ENCODE measurements around the gene SLC11A1.

SLC11A1 gene

GRCh38 chr2:218381916-218382366 lies at the start of gene SLC11A1:
Gene SLC11A1, plus strand, starts transcription at chr2:218382273. Its CDS starts 96 bp downstream, at chr2:218382369.
- no peak for DNase-seq (ENCODE audit: extremely low read depth in 1 of 2, low read depth in 1 of 2)

- no peak for DNase-seq (ENCODE audit: extremely low read depth in 1 of 2, low read depth in 1 of 2)
Measured at GRCh38 chr2:218332288-218332687, 49.8 kb upstream of the SLC11A1 start.

- no peak for DNase-seq (ENCODE audit: extremely low read depth in 1 of 2, low read depth in 1 of 2)
Measured at GRCh38 chr2:218332920-218333645, 49.0 kb upstream of the SLC11A1 start.

- no peak for DNase-seq (ENCODE audit: extremely low read depth in 1 of 2, low read depth in 1 of 2)
Measured at GRCh38 chr2:218334531-218334930, 47.5 kb upstream of the SLC11A1 start.

GRCh38 chr2:218340656-218341055 lies 41.4 kb upstream of the SLC11A1 start:
- DNase-seq (ENCODE audit: extremely low read depth in 1 of 2, low read depth in 1 of 2): no peak

- DNase-seq (ENCODE audit: extremely low read depth in 1 of 2, low read depth in 1 of 2): no peak
Measured at GRCh38 chr2:218341381-218341780, 40.7 kb upstream of the SLC11A1 start.

- DNase-seq (ENCODE audit: extremely low read depth in 1 of 2, low read depth in 1 of 2): no peak
Measured at GRCh38 chr2:218342837-218343236, 39.2 kb upstream of the SLC11A1 start.

- DNase-seq (ENCODE audit: extremely low read depth in 1 of 2, low read depth in 1 of 2): no peak
Measured at GRCh38 chr2:218343591-218343990, 38.5 kb upstream of the SLC11A1 start.

GRCh38 chr2:218344090-218344754 lies 37.9 kb upstream of the SLC11A1 start:
- DNase-seq (ENCODE audit: extremely low read depth in 1 of 2, low read depth in 1 of 2): no peak

GRCh38 chr2:218344755-218345417 lies 37.2 kb upstream of the SLC11A1 start:
- no peak for DNase-seq (ENCODE audit: extremely low read depth in 1 of 2, low read depth in 1 of 2)

- DNase-seq (ENCODE audit: extremely low read depth in 1 of 2, low read depth in 1 of 2): no peak
Measured at GRCh38 chr2:218345491-218346236, 36.4 kb upstream of the SLC11A1 start.

GRCh38 chr2:218347172-218347571 lies 34.9 kb upstream of the SLC11A1 start:
- no peak for DNase-seq (ENCODE audit: extremely low read depth in 1 of 2, low read depth in 1 of 2)

- DNase-seq (ENCODE audit: extremely low read depth in 1 of 2, low read depth in 1 of 2): no peak
Measured at GRCh38 chr2:218354045-218354444, 28.0 kb upstream of the SLC11A1 start.

GRCh38 chr2:218354850-218355443 lies 27.1 kb upstream of the SLC11A1 start:
- no peak for DNase-seq (ENCODE audit: extremely low read depth in 1 of 2, low read depth in 1 of 2)

- no peak for DNase-seq (ENCODE audit: extremely low read depth in 1 of 2, low read depth in 1 of 2)
Measured at GRCh38 chr2:218357236-218358177, 24.6 kb upstream of the SLC11A1 start.

- no peak for DNase-seq (ENCODE audit: extremely low read depth in 1 of 2, low read depth in 1 of 2)
Measured at GRCh38 chr2:218360453-218360852, 21.6 kb upstream of the SLC11A1 start.

- no peak for DNase-seq (ENCODE audit: extremely low read depth in 1 of 2, low read depth in 1 of 2)
Measured at GRCh38 chr2:218362606-218363005, 19.5 kb upstream of the SLC11A1 start.

- no peak for DNase-seq (ENCODE audit: extremely low read depth in 1 of 2, low read depth in 1 of 2)
Measured at GRCh38 chr2:218363736-218364135, 18.3 kb upstream of the SLC11A1 start.

GRCh38 chr2:218364196-218364595 lies 17.9 kb upstream of the SLC11A1 start:
- DNase-seq (ENCODE audit: extremely low read depth in 1 of 2, low read depth in 1 of 2): no peak
